ENCODE measurements around the gene KATNB1. TPM values are rescaled to one million over a fixed set of nuclear protein-coding genes. Genes with fewer than 3 reads are reported as not detected.
A peak's percentile ranks its signal among the peaks of the same experiment; 100 is the strongest.
"Not testable (repeated sequence)": the region's sequence is repeated elsewhere in the genome, so short reads cannot be mapped to it uniquely, and the experiment has no call there.

Gene KATNB1
- total RNA-seq, 6 experiments from 2014 or later: 5.6 to 17.5 (median 8.5) TPM

DNA sequence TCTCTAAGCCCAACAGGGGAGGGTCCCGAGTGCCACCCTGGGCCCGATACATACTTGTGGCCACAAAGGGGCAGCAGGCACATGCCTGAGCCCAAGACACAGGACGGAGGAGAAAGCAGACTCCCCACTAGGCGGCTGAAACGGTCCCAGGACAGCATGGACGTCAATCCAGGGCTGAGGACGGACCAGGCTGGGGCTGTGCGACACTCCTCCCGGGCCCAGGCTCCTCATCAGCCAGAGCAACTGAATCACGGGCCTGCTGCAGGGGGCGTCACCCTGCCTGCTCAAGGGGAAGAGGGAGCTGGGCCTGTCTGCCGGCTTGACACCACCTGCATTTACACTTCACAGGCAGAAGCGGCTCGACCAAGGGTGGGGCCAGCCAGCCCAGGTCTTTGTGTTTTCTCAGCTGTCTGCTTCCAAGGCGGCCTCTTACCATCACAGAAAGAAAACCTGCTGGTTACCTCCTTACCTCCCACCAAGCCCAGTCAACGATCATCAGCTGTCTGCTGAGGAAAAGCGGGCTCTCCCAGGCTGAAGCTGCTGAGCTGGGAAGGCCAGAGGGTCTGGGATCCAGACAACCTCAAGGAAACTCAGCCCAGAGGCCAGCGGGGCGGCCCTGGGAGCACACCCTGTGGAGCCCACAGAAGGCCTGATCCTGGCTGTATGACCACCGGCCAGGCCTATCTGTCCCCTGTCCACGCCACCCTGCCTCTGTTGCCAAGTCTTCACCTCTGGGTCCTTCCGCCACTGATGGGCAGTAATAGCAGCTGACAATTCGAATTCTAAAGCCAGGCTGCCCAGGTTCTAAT is 40.3 kb downstream of the KATNB1 start:
- intact Hi-C loops (cut with DNase I): no loop called here
- ATAC-seq: peak in 2 of 4 donors; percentile 12 to 31
- WGBS (ENCODE audit: insufficient coverage, low coverage, low lambda C conversion rate, missing lambda C conversion rate): 71% methylated on average over 2 of the region's 23 CpGs

DNA sequence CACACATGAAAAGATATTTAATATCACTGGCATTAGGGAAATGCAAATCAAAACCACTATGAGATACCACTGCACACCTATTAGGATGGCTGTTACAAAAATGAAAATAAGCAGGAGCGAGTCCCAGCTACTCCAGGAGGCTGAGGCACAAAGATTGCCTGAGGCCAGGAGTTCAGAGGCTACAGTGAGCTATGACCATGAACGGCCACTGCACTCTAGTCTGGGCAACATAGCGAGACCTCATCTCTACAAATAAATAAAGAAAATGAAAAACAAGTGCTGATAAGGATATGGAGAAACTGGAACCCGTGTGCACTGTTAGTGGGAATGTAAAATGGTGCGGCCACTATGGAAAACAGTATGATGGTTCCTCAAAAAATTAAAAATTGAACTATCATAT is 43.1 kb downstream of the KATNB1 start:
- peaks cover 0 to 15% (median 6%) of the 10 kb centered on the region in 4 donors for H3K4me1 ChIP-seq
- ATAC-seq (no peak), DNase-seq (no peak)
- peaks cover 0 to 17% (median 11%) of the 10 kb centered on the region in 4 donors for H3K36me3 ChIP-seq
- 56% methylated on average over 5 of the region's 5 CpGs for WGBS (ENCODE audit: insufficient coverage, low coverage, low lambda C conversion rate, missing lambda C conversion rate)
- no peak overlapping the region for H3K27ac ChIP-seq
- H3K9me3 ChIP-seq: no peaks in the 10 kb centered on the region
- H3K4me3 ChIP-seq: no peak overlapping the region
- TF ChIP-seq, protein P1, sequence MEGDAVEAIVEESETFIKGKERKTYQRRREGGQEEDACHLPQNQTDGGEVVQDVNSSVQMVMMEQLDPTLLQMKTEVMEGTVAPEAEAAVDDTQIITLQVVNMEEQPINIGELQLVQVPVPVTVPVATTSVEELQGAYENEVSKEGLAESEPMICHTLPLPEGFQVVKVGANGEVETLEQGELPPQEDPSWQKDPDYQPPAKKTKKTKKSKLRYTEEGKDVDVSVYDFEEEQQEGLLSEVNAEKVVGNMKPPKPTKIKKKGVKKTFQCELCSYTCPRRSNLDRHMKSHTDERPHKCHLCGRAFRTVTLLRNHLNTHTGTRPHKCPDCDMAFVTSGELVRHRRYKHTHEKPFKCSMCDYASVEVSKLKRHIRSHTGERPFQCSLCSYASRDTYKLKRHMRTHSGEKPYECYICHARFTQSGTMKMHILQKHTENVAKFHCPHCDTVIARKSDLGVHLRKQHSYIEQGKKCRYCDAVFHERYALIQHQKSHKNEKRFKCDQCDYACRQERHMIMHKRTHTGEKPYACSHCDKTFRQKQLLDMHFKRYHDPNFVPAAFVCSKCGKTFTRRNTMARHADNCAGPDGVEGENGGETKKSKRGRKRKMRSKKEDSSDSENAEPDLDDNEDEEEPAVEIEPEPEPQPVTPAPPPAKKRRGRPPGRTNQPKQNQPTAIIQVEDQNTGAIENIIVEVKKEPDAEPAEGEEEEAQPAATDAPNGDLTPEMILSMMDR (IDR thresholded peaks at IDR 0.05): no peak
- TF ChIP-seq POLR2A (IDR thresholded peaks at IDR 0.05): no peak
- intact Hi-C loops (cut with DNase I): no loop called here
- no peaks in the 10 kb centered on the region for H3K27me3 ChIP-seq

More for the DNA sequence above, 40.3 kb downstream of the KATNB1 start:
- DNase-seq: no peak
- no peaks in the 10 kb centered on the region for H3K4me1 ChIP-seq
- peaks cover 0 to 26% (median 14%) of the 10 kb centered on the region in 4 donors for H3K36me3 ChIP-seq
- H3K4me3 ChIP-seq: no peak overlapping the region
- H3K9me3 ChIP-seq: no peaks in the 10 kb centered on the region
- TF ChIP-seq, protein P1 (IDR thresholded peaks at IDR 0.05): no peak
- no peak for TF ChIP-seq POLR2A (IDR thresholded peaks at IDR 0.05)
- H3K27ac ChIP-seq: no peak overlapping the region
- no peaks in the 10 kb centered on the region for H3K27me3 ChIP-seq

DNA sequence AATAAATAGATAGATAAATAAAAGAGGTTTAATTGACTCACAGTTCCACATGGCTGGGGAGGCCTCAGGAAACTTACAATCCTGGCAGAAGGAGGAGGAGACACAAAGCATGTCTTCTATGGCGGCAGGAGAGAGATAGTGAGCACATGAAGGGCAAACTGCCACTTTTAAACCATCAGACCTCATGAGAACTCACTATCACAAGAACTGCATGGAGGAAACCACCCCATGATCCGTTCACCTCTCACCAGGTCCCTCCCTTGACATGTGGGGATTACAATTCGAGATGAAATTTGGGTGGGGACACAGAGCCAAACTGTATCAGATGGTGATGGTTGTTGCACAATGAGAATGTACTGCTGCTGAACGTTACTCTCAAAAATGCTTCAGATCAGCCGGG is 44.3 kb downstream of the KATNB1 start:
- ATAC-seq; H3K27me3 ChIP-seq; H3K27ac ChIP-seq; H3K9me3 ChIP-seq; DNase-seq; intact Hi-C loops (cut with DNase I); H3K4me3 ChIP-seq: not testable (repeated sequence)
- Histone ChIP-seq H3K36me3 (peaks cover 0 to 19% (median 11%) of the 10 kb centered on the region in 4 donors), H3K4me1 (peaks cover 0 to 15% (median 6%) of the 10 kb centered on the region in 4 donors)
- 78% methylated on average over 4 of the region's 5 CpGs for WGBS (ENCODE audit: insufficient coverage, low coverage, low lambda C conversion rate, missing lambda C conversion rate)

DNA sequence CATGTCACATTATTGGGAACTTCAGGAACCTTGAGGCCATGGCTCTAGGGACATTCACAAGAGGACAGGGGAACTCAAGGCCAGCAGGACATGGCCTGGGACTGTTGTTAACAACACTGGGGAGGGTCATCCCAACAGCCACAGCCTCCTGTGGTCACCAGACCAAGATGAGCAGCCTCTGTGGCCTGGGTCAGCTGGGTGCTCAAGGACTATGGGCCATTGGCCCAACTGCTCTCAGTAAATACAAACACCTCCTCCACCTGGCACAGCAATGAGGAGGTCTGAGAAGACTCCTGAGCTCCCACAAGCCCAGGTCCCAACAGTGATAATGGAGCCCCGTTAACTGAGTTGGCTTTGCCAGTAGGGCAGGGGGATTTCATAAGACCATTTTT is 45.8 kb downstream of the KATNB1 start:
- Histone ChIP-seq H3K36me3 (peaks cover 0 to 12% (median 3%) of the 10 kb centered on the region in 4 donors), H3K4me1 (peaks cover 0 to 15% (median 6%) of the 10 kb centered on the region in 4 donors), H3K27ac (no peak overlapping the region), H3K27me3 (no peaks in the 10 kb centered on the region), H3K4me3 (no peak overlapping the region), H3K9me3 (no peaks in the 10 kb centered on the region)
- intact Hi-C loops (cut with DNase I): no loop called here
- no peak for DNase-seq
- TF ChIP-seq POLR2A (IDR thresholded peaks at IDR 0.05): no peak
- TF ChIP-seq, protein P1 (IDR thresholded peaks at IDR 0.05): no peak
- ATAC-seq: peak in 2 of 4 donors; percentile 8 to 16
- 83% methylated on average over 1 of the region's 1 CpG for WGBS (ENCODE audit: insufficient coverage, low coverage, low lambda C conversion rate, missing lambda C conversion rate)

All from right lobe of liver (tissue), 6 donors.